ENCODE results near the gene HDAC4.

Gene HDAC4

GRCh38 chr2:239300242-239300641, 100.6 kb downstream of the HDAC4 start:
- no peak overlapping the region for H3K4me3 ChIP-seq
- TF ChIP-seq CTCF (IDR thresholded peaks at IDR 0.05), result no peak
- peak; percentile 53 for DNase-seq (ENCODE audit: low spot score)
- H3K27ac ChIP-seq, result no peak overlapping the region

- DNase-seq (ENCODE audit: low spot score), result peak; percentile 53
- Histone ChIP-seq H3K27ac (no peak overlapping the region), H3K4me3 (no peak overlapping the region)
- TF ChIP-seq CTCF (IDR thresholded peaks at IDR 0.05), result no peak
Measured at GRCh38 chr2:239299218-239299939, 101.4 kb downstream of the HDAC4 start.

GRCh38 chr2:239298116-239298804, 102.6 kb downstream of the HDAC4 start:
- H3K27ac ChIP-seq, result no peak overlapping the region
- no peak overlapping the region for H3K4me3 ChIP-seq
- DNase-seq (ENCODE audit: low spot score), result no peak
- TF ChIP-seq CTCF (IDR thresholded peaks at IDR 0.05), result no peak

GRCh38 chr2:239297142-239298004, 103.4 kb downstream of the HDAC4 start:
- no peak overlapping the region for H3K27ac ChIP-seq
- H3K4me3 ChIP-seq, result no peak overlapping the region
- no peak for TF ChIP-seq CTCF (IDR thresholded peaks at IDR 0.05)
- DNase-seq (ENCODE audit: low spot score), result no peak

- H3K27ac ChIP-seq, result no peak overlapping the region
- no peak for DNase-seq (ENCODE audit: low spot score)
- no peak overlapping the region for H3K4me3 ChIP-seq
- TF ChIP-seq CTCF (IDR thresholded peaks at IDR 0.05), result no peak
Measured at GRCh38 chr2:239296020-239296932, 104.5 kb downstream of the HDAC4 start.

- H3K4me3 ChIP-seq, result no peak overlapping the region
- DNase-seq (ENCODE audit: low spot score), result no peak
- no peak overlapping the region for H3K27ac ChIP-seq
- no peak for TF ChIP-seq CTCF (IDR thresholded peaks at IDR 0.05)
Measured at GRCh38 chr2:239295377-239296019, 105.3 kb downstream of the HDAC4 start.

Data from coronary artery (tissue), 2 donors.